Breast epithelium (tissue), 4 donors: ENCODE data around the gene SDR39U1. TPM values are rescaled to one million over a fixed set of nuclear protein-coding genes. Genes with fewer than 3 reads are reported as not detected.
A peak's percentile ranks its signal among the peaks of the same experiment; 100 is the strongest.

ENCODE experiments used
- DNase-seq, 2 donors: peaks; one replicate each; pipeline ENCODE4 v3.0.0-alpha.2; 2019; ENCODE audit warnings: low spot score in 2 of 2
- H3K27ac ChIP-seq, 2 donors: fragments of 200-600 bp; sonication (generic) in 1 of 2; one replicate each; pipeline ENCODE4 v1.5.1; 2016 to 2019; ENCODE audit warnings: mild to moderate bottlenecking in 1 of 2
- H3K27me3 ChIP-seq, 2 donors: fragments of 200-600 bp; sonication (generic) in 1 of 2; one replicate each; pipeline versions ENCODE4 v1.5.1 to v1.6.0; 2017 to 2019; ENCODE audit warnings: control low read depth in 1 of 2, mild to moderate bottlenecking in 1 of 2
- H3K36me3 ChIP-seq: fragments of 200-600 bp; one replicate; pipeline ENCODE4 v1.5.1; 2019
- H3K4me1 ChIP-seq, 2 donors: fragments of 200-600 bp; sonication (generic); one replicate each; pipeline ENCODE4 v1.5.1; 2016 to 2019; ENCODE audit warnings: control low read depth in 1 of 2
- H3K4me3 ChIP-seq, 3 donors: fragments of 200-600 bp; sonication (generic); 1 replicate in 2 of 3; 2 replicates in 1 of 3; pipeline ENCODE4 v1.5.1; 2016 to 2019; ENCODE audit warnings: mild to moderate bottlenecking in 3 of 3, moderate library complexity in 2 of 3
- H3K9me3 ChIP-seq, 2 donors: fragments of 200-600 bp; sonication (generic) in 1 of 2; one replicate each; pipeline ENCODE4 v1.5.1; 2016 to 2019; ENCODE audit warnings: control low read depth in 1 of 2
- POLR2A ChIP-seq: fragments of 450-650 bp; IDR thresholded peaks from one replicate; pipeline ENCODE4 v1.6.1; 2016; ENCODE audit warnings: antibody characterized with exemption, mild to moderate bottlenecking, moderate library complexity
- POLR2AphosphoS5 ChIP-seq, 3 donors: sonication (generic); formaldehyde crosslinking; IDR thresholded peaks; one replicate each; pipeline ENCODE4 v1.6.1; 2017; ENCODE audit warnings: antibody characterized with exemption in 3 of 3
- intact Hi-C: fragments of 100-400 bp; cut with DNase I; formaldehyde crosslinking; loops from one replicate; pipeline ENCODE4 v1.15.1; 2023; ENCODE audit warnings: low total_unique reads
- total RNA-seq, 3 donors: library from RNA; depleted of rRNA; stranded (reverse); fragments of >200 nt; gene quantifications; one replicate each; pipeline ENCODE4 v1.1.0, GENCODE V29; 2016
- TF ChIP-seq, protein P1 (sequence below), 3 donors: fragments of 450-650 bp; IDR thresholded peaks; one replicate each; pipeline ENCODE4 v1.5.1; 2016 to 2017; ENCODE audit warnings: antibody characterized with exemption in 3 of 3, mild to moderate bottlenecking in 3 of 3, moderate library complexity in 3 of 3

The SDR39U1 gene
- total RNA-seq, 3 donors from 2014 or later, result 42.1 to 63.4 (median 53.4) TPM

DNA sequence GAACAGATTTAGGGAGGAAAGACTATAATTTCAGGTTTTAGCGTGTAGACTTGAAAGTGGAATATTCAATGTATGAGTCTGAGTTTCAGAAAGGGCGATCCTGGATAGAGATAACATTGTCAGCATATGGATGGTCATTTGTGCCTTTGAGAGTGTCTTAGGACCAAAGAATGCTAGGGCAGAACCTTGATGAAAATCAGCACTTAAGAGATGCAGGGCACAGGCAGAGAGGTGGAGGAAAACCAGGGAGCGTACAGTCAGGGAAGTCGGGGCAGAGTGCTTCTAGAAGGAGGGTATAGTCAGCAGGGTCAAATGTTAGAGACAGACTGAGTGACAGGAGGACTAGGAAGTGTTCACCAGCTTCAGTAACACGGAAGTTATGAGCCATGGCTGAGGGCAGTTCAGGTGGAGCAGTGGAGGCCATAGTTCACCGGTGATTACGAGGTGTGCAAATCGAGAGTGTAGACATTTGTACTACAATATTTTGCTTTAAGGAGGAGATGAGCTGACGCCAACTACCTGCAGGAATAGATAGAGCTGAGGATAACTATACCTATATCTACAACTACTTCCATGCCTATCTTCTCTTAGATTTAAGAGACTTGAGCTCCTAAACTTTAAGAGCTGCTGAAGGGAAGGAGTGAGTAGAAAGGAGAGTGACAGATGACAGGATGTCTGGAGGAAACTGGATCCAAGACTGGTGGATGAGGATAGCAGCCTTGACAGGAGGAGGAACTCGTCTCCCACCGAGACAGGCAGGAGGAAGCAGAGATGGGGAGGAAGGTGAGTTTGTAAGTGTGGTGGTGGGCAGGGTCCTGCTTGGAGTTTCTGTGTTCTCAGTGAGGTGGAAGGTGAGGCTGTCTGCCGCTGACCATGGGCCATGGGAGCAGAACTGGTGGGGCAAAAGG is 19.6 kb downstream of the SDR39U1 start:
- no peak overlapping the region for H3K4me3 ChIP-seq
- TF ChIP-seq POLR2A, result no peak
- TF ChIP-seq, protein P1, sequence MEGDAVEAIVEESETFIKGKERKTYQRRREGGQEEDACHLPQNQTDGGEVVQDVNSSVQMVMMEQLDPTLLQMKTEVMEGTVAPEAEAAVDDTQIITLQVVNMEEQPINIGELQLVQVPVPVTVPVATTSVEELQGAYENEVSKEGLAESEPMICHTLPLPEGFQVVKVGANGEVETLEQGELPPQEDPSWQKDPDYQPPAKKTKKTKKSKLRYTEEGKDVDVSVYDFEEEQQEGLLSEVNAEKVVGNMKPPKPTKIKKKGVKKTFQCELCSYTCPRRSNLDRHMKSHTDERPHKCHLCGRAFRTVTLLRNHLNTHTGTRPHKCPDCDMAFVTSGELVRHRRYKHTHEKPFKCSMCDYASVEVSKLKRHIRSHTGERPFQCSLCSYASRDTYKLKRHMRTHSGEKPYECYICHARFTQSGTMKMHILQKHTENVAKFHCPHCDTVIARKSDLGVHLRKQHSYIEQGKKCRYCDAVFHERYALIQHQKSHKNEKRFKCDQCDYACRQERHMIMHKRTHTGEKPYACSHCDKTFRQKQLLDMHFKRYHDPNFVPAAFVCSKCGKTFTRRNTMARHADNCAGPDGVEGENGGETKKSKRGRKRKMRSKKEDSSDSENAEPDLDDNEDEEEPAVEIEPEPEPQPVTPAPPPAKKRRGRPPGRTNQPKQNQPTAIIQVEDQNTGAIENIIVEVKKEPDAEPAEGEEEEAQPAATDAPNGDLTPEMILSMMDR (IDR thresholded peaks at IDR 0.05), result no peak
- no peak for TF ChIP-seq POLR2AphosphoS5 (IDR thresholded peaks at IDR 0.05)
- DNase-seq, result no peak

DNA sequence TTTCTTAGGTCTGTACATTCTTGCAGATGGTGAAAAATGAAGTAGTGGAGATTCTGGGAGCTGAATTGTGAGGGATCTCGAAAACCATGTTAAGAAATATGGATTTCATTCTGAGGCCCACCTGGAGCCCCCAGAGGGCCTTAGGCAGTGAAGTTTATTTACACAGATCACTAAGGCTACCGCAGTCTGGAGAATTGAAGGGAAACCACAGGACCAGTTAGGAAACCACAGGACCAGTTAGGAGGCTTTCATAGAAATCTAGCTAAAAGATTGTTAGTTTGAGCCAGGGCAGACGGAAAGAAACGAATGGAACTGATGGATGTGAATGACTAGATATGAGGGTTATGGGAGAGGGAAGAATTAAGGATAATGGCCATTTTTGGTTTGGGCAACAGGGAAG is 20.3 kb downstream of the SDR39U1 start:
- Histone ChIP-seq H3K36me3 (no peaks in the 10 kb centered on the region), H3K4me1 (no peaks in the 10 kb centered on the region), H3K4me3 (no peak overlapping the region), H3K27me3 (no peaks in the 10 kb centered on the region), H3K27ac (no peak overlapping the region), H3K9me3 (no peaks in the 10 kb centered on the region)
- DNase-seq, result no peak
- TF ChIP-seq POLR2AphosphoS5 (IDR thresholded peaks at IDR 0.05) (no peak), POLR2A (no peak)
- TF ChIP-seq, protein P1 (IDR thresholded peaks at IDR 0.05), result no peak
- intact Hi-C loops, result no loop called here

More for the DNA sequence above, 19.6 kb downstream of the SDR39U1 start:
- no peaks in the 10 kb centered on the region for H3K9me3 ChIP-seq
- no peaks in the 10 kb centered on the region for H3K4me1 ChIP-seq
- no peaks in the 10 kb centered on the region for H3K36me3 ChIP-seq
- no peaks in the 10 kb centered on the region for H3K27me3 ChIP-seq
- H3K27ac ChIP-seq, result no peak overlapping the region
- intact Hi-C loops, result no loop called here

DNA sequence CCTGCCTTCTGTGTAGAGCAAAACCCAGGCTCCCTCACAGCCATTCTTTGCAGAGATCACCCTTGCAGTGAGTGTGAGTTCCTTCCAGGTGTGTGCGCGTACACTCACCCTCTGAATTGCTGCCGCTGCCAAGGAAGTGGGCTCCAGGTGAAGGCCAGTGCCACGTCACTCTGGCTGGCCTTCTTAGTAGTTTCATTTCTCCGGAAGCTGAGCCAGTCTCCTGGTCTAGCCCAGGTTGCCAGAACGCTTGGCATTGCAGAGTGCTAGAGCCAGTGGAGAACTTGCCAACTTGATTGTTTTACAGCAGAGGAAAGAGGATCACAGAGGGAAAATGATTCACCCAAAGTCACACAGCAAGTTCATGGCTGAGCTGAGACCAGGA is 24.1 kb downstream of the SDR39U1 start:
- intact Hi-C loops, result no loop called here

DNA sequence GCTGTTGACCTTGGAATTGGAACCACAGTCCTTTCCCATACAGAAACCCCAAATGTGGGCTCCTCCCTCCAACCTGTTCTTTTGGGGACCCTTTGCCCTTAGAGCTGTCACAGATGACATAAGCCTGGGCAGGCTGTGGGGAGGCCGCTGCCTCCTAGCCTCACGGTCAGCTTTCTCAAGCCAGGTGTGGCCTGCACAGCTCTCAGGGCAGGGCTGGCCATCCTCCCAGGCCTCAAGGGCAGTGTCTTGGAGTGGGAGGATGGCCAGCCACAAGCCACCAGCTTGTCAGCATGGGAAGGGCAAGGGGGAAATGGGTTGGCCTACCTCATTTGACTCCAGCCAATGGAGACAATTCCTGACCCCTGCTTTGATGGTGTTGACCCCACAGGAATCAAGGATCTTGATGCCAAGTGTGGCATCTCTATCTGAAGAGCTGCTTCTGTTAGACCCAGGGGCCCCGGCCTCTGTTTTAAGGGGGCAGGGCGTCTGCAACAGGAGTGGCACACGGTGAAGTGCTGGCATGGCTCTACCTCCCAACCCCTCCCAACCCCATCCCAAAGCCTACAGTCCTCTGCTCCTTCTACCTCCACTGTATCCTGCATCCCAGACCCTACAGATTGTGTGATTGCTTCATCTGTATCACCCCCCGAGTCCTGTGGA is 24.6 kb downstream of the SDR39U1 start:
- H3K27ac ChIP-seq, result peak overlapping the region in 1 of 2 donors; percentile 13
- no peak for DNase-seq
- H3K36me3 ChIP-seq, result no peaks in the 10 kb centered on the region
- intact Hi-C loops, result no loop called here
- H3K4me3 ChIP-seq, result no peak overlapping the region
- TF ChIP-seq, protein P1 (IDR thresholded peaks at IDR 0.05), result no peak
- no peak for TF ChIP-seq POLR2AphosphoS5 (IDR thresholded peaks at IDR 0.05)
- no peaks in the 10 kb centered on the region for H3K27me3 ChIP-seq
- H3K9me3 ChIP-seq, result no peaks in the 10 kb centered on the region
- no peaks in the 10 kb centered on the region for H3K4me1 ChIP-seq

More for the DNA sequence above, 24.1 kb downstream of the SDR39U1 start:
- no peaks in the 10 kb centered on the region for H3K4me1 ChIP-seq
- H3K27me3 ChIP-seq, result no peaks in the 10 kb centered on the region
- H3K27ac ChIP-seq, result peak overlapping the region; percentile 30 to 37
- no peaks in the 10 kb centered on the region for H3K9me3 ChIP-seq
- H3K36me3 ChIP-seq, result no peaks in the 10 kb centered on the region
- H3K4me3 ChIP-seq, result no peak overlapping the region
- peak in 1 of 2 donors; percentile 68 for DNase-seq
- TF ChIP-seq, protein P1 (IDR thresholded peaks at IDR 0.05), result no peak
- no peak for TF ChIP-seq POLR2A
- no peak for TF ChIP-seq POLR2AphosphoS5 (IDR thresholded peaks at IDR 0.05)
